ENCODE data around the gene GRB10.
"Not testable (repeated sequence)": the region's sequence is repeated elsewhere in the genome, so short reads cannot be mapped to it uniquely, and the experiment has no call there.

GRB10 gene

GRCh38 chr7:50774319-50774718 is 8.4 kb downstream of the GRB10 start:
- no peak for DNase-seq

- DNase-seq, result not testable (repeated sequence)
Observed at GRCh38 chr7:50773071-50773470, 9.6 kb downstream of the GRB10 start.

GRCh38 chr7:50771120-50772002 is 11.3 kb downstream of the GRB10 start:
- no peak for DNase-seq

DNA sequence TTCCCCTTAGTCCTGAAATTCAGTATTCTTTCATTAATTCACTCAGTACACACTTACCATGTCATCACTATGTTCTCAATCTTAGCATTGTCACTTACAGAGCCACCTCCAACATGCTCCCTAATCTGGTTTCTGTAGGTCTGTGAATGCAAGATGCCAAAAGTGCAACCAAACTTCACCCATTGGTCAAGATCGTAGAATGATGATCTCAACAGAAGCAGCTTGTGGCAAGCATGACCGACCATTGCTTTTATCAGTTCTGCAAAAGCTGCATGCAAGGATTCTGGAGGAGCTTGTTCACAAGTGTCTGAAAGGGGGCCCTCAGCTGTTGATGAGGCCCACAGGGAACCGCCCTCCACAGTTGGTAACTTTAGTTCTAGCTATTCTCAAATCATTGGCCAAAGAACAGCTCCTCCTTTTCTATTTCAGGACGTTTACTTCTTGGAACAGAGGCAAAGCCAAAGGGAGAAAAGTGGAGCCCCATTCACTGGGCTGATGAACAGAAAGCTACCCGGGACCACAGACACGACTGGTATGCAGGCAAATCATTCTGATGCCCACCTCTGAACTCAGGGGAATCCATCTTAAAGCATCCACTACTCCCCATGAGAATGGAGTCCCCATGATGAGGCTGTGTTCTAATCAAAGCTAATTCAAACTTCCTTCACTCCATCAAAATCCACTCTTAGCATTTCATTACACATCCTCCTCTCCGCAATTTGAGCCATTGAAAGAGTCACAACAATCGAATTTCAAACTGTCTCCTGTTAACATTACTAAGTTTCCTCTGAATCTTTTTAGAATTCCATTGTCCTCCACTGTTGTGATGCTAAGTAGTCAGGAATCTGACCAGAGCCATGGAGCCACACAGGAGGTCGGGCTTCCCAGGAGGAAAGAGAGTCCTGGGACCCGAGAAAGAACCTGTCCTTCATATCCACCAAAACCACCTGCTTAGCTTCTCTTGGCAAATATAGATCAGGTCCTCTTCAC is 13.9 kb downstream of the GRB10 start:
- DNase-seq, result no peak

GRCh38 chr7:50766849-50767207 is 15.9 kb downstream of the GRB10 start:
- no peak for DNase-seq

GRCh38 chr7:50766106-50766848 is 16.4 kb downstream of the GRB10 start:
- DNase-seq, result no peak

DNA sequence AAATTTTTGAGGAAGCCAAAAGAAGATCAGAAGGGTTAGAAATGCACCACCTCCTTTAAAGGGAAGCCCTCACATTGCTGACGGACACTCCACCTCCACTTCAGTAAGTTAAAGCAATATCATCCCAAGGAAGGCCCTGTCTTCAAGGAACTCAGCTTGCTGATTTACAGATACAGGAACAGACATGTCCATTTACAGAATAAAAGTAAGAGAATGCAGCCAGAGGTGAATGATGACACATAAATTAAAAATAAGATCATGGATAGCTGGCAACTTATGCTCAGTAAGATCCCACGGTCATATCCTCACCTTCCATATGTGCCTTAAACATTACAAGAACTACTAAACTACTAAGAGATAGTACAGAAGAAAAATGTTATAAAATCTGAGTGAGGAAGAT is 20.4 kb downstream of the GRB10 start:
- DNase-seq, result no peak

DNA sequence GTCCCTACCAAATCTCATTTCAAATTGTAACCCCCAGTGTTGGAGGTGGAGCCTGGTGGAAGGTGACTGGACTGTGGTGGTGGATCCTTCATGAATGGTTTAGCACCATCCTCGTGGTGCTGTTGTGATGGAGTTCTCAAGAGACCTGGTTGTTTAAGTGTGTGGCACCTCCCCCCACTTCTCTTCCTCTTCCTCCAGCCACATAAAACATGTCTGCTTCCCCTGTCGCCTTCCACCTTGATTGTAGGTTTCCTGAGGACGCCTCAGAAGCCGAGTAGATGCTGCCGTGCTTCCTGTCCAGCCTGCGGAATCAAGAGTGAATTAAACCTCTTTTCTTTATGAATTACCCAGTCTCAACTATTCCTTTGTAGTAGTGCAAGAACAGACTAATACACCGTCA is 21.0 kb downstream of the GRB10 start:
- no peak for DNase-seq

DNA sequence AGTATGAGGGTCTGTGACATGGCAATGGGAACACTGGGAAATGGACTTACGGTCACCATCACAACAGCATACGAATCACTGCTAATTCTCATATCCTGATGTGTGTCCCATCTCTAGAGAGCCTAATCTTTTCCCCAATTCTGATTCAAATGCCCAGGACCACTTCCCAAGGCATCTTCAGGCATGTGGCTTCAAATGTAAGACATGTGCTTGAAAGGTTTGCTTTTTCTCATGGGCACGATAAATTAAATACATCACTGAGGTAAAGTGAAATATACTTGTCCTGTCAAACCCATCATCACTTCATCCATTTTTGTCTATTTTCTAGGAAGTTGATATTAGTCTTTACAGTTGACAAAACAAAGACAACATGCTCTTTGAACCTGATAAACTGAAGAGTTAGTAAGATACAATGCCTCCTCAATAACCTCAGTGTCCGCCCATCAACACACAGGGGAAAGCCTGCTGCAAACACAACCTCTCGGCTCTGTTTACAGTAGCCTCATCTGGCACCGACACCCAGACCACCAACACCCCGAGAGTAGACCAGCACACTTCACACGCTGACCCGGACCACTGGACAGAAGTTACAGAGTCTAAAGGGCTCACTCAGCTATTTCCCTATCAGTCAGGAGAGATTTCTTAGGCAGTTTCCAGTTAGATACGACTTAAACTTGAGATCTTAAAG is 24.8 kb downstream of the GRB10 start:
- no peak for DNase-seq

DNA sequence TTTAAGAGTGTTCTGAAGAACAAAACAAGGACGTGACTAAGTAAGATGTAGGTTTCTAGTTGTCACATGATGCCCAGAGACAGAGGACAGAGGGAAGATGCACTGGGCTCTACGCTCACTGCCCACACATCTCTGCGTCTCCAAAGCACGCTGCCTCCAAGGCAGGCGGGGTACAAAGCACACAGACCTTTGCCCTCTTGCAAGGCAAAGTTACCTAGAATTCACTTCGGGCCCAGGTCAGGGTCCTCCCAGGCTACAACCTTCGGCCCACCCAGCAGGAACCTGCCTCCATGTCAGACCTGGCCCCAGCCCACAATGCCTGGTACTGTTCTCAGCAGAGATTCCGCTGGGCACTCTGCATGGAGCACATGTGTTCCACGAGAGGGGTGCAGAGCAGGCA is 26.5 kb downstream of the GRB10 start:
- DNase-seq, result no peak

DNA sequence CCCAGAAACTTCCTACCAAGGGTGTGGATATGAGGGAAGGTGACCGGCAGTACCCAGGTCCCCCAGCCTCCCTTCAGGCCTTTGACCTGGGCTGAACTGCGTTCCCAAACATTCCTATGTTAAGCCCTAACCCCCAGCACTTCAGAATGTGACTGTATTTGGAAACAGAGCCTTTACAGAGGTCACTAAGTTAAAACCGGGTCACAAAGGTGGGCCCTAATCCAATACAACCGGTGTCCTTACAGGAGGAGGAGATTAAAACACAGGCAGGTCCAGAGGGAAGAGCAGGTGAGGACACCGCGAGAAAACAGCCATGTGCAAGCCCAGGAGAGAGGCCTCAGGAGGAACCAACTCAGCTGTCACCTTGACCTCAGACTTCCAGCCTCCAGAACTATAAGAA is 28.0 kb downstream of the GRB10 start:
- DNase-seq, result no peak

- DNase-seq, result no peak
Observed at GRCh38 chr7:50754241-50754640, 28.5 kb downstream of the GRB10 start.

DNA sequence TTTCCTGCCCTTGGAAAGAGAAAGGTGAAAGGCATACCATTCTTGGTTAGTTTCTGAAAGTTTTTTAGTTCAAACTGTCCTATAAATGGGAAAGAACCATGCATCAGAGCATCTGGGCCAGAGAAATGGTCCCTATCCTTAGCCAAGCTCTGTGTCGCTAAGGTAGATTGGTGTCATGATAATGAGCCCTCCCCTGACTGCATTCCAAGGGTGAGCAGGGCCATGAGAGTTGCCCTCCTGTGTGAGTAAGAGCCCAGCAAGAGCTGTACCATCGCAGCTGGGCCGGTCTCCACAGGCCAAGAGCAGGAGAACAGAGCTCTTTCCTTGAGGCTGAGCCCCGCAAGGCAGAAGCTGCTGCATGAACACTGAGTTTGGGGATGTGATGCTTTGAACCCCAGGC is 30.3 kb downstream of the GRB10 start:
- no peak for DNase-seq

- DNase-seq, result peak; percentile 43
Observed at GRCh38 chr7:50751146-50751545, 31.6 kb downstream of the GRB10 start.

GRCh38 chr7:50749896-50750295 is 32.8 kb downstream of the GRB10 start:
- DNase-seq, result no peak

DNA sequence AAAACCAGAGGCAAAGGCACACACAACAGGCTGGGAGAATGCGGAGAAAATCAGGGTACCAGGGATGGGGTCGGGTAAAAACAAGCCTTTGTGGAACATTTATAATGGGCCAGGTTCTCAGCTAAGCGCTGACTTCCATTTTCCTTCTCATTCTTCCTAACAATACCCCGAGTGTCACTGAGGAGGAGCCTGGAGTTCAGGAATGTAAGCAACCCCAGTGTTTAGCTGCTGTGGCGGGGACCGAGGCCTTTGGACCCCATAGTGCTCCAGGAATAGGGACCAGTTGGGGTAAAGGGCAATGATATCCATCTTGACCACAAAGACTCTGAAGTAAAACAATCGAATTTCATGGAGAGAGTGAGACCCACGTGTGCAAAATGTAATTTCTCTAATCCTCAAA is 34.2 kb downstream of the GRB10 start:
- DNase-seq, result no peak

DNA sequence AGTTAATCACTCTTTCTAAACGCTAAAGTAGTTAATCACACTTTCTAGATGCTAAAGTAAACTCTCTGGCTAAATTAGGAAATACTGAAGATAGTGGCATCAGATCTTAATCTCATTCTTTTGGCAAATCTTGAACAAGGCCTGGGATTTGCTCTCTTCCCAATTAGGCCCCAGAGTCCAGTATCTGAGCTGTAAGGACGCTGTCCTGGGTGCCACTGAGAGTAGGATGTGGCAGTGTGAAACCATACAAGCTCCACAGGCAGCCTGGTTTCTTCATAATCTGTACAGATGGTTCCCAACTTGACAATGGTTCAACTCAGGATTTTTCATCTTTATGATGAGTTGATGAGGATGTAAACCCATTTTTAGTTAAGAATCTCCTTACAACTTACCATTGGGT is 36.9 kb downstream of the GRB10 start:
- no peak for DNase-seq

DNA sequence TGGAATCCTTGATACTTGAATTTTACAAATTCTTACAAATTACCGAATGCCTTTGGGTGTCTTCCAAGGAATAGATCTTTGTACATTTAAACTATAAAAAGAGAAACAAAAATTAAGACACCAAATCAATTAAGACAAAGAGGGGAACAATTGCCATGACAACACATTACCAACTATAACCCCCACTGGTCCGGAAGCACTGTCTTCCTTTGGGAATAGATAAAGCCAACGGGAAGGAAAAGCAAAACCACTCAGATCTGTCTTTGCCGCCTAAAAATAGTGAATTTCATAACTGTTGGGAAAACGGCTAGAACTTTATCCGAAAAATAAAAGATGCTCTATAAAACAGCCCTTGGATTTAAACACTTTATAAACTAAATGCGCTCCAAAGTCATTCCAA is 37.4 kb downstream of the GRB10 start:
- DNase-seq, result no peak

DNA sequence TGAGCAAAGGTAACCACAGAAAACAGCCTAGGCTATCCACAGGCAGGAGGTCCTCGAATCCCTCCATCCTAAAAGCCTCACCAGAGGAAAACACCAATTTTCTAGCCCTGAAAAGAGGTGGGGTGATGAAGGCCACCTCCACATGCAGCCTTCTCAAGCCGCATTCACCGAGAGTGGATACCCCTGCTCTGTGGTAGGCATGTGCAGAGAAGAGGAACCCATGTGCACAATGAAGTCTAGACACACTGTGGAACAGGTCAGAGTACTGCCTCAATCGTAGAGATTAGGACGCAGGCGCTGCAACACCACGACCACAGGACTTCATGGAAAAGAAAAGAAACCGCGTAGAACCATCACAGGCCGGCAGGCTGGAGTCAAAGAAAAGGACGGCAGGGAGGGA is 38.8 kb downstream of the GRB10 start:
- no peak for DNase-seq

GRCh38 chr7:50743016-50743415 is 39.7 kb downstream of the GRB10 start:
- DNase-seq, result no peak

DNA sequence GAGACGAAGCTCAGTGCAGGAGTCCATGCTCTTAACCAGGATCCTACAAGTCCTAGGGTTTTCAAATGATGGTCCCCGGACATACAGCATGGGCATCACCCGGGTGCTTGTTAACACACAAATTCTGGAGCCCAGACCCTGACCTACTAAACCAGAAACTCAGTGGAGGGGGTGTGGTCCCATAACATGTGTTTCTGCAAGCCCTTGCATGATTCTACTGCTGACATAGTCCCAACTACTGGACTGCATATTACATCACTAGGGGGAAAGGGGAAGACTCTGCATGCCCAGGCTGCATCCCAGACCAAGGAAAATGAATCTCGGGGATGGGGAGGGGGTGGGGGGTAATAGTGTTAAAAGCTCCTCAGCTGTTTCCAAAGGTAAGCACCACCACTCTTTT is 40.3 kb downstream of the GRB10 start:
- no peak for DNase-seq

DNA sequence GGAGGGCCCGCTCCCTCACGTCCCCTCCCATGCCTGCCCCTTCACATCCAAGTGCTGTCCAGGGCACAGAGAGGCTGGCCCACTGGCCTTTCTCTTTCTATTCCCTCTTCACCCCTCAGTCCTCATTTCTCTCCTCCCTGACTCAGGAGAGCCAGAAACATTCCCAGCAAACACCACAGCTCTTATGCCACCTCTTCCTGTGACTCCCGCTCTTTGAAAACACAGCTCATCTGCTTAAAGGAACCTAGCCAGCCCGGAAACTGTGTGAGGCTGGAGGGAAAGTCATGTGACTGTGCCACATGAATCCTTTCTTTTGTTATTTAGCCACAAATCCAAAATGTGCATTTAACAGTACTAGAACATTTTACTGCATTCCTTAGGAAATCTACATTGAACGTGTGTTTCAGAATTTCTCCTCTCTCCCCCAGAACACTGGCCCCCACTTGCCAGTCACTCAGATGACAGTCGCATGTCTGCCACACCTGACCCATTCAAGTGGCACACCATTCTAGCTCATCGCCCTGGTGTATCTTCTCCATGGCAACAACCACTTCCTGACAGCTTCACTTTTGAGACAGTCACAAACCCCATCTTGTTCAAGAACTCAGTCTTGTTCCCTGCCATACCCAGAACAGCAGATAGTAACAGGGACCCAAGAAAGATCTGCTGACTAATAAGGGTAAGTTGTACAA is 42.8 kb downstream of the GRB10 start:
- no peak for DNase-seq
